ENCODE measurements around the gene RUFY2.

RUFY2 gene

DNA sequence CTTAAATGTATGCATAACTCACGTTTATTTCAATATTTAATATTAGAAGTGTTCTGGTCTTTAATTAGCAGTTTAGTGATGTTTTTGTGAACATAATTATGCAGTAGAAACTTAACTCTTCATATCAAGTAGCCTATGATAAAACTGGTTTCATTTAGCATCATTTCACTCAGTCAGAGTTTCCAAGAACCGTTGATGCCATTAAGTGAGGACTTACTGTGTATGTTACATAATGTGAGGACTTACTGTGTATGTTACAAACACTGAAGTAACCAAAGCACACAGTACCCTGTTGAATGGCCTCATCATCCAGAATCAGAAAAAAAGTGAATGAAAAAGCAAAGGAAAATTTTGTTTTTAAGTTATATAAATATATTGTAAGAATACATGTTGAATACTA lies 41.5 kb downstream of the RUFY2 start:
- TF ChIP-seq, protein P1, sequence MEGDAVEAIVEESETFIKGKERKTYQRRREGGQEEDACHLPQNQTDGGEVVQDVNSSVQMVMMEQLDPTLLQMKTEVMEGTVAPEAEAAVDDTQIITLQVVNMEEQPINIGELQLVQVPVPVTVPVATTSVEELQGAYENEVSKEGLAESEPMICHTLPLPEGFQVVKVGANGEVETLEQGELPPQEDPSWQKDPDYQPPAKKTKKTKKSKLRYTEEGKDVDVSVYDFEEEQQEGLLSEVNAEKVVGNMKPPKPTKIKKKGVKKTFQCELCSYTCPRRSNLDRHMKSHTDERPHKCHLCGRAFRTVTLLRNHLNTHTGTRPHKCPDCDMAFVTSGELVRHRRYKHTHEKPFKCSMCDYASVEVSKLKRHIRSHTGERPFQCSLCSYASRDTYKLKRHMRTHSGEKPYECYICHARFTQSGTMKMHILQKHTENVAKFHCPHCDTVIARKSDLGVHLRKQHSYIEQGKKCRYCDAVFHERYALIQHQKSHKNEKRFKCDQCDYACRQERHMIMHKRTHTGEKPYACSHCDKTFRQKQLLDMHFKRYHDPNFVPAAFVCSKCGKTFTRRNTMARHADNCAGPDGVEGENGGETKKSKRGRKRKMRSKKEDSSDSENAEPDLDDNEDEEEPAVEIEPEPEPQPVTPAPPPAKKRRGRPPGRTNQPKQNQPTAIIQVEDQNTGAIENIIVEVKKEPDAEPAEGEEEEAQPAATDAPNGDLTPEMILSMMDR (IDR thresholded peaks at IDR 0.05; ENCODE audit: poor library complexity, severe bottlenecking) = no peak
- H3K27ac ChIP-seq (ENCODE audit: poor library complexity, severe bottlenecking) = no peak overlapping the region
- H3K36me3 ChIP-seq (ENCODE audit: low read depth) = peaks cover 54% of the 10 kb centered on the region
- no peak overlapping the region for H3K4me3 ChIP-seq (ENCODE audit: severe bottlenecking)
- no peak for ATAC-seq (ENCODE audit: low read depth)
- no peak for DNase-seq (ENCODE audit: low spot score)
- H3K27me3 ChIP-seq (ENCODE audit: insufficient read depth, poor library complexity, severe bottlenecking) = no peaks in the 10 kb centered on the region
- no peaks in the 10 kb centered on the region for H3K9me3 ChIP-seq (ENCODE audit: severe bottlenecking)
- no peaks in the 10 kb centered on the region for H3K4me1 ChIP-seq (ENCODE audit: insufficient read depth, poor library complexity, severe bottlenecking)

GRCh38 chr10:68364101-68364886 lies 42.8 kb downstream of the RUFY2 start:
- H3K27ac ChIP-seq (ENCODE audit: poor library complexity, severe bottlenecking) = no peak overlapping the region
- H3K4me1 ChIP-seq (ENCODE audit: insufficient read depth, poor library complexity, severe bottlenecking) = no peaks in the 10 kb centered on the region
- no peak overlapping the region for H3K4me3 ChIP-seq (ENCODE audit: severe bottlenecking)
- TF ChIP-seq, protein P1 (IDR thresholded peaks at IDR 0.05; ENCODE audit: poor library complexity, severe bottlenecking) = no peak
- H3K36me3 ChIP-seq (ENCODE audit: low read depth) = peaks cover 56% of the 10 kb centered on the region
- ATAC-seq (ENCODE audit: low read depth) (no peak), DNase-seq (ENCODE audit: low spot score) (no peak)
- H3K9me3 ChIP-seq (ENCODE audit: severe bottlenecking) = no peaks in the 10 kb centered on the region
- no peaks in the 10 kb centered on the region for H3K27me3 ChIP-seq (ENCODE audit: insufficient read depth, poor library complexity, severe bottlenecking)

DNA sequence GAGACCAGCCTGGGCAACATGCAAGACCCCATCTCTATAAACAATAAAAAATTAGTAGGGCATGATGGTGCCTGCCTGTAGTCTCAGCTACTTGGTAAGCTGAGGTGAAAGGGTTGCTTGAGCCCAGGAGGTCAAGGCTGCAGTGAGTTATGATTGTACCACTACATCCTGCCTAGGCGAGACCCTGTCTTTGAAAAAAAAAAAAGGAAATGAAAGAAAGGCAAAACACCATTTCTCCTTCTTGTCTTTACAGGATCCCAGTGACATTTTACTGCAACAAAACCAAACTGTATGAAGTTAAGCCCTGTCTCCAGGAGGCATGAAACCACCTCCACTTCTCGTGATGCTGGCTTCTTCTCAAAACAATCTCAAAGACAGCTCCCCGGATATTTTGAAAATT lies 44.5 kb downstream of the RUFY2 start:
- TF ChIP-seq, protein P1 (IDR thresholded peaks at IDR 0.05; ENCODE audit: poor library complexity, severe bottlenecking) = no peak

DNA sequence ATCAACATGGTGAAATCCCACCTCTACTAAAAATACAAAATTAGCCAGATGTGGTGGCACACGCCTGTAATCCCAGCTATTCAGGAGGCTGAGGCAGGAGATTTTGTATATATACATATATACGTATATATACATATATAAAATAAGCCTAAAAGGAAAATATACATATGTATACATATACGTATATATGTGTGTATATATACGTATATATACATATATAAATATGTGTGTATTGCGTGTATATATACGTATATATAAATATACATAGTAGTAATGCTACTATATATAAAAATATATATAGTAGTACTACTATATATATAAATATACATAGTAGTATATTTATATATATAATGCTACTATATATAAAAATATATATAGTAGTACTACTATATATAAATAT lies 47.9 kb downstream of the RUFY2 start:
- no peaks in the 10 kb centered on the region for H3K27me3 ChIP-seq (ENCODE audit: insufficient read depth, poor library complexity, severe bottlenecking)
- H3K4me1 ChIP-seq (ENCODE audit: insufficient read depth, poor library complexity, severe bottlenecking) = no peaks in the 10 kb centered on the region
- TF ChIP-seq, protein P1 (IDR thresholded peaks at IDR 0.05; ENCODE audit: poor library complexity, severe bottlenecking) = no peak
- H3K27ac ChIP-seq (ENCODE audit: poor library complexity, severe bottlenecking) = no peak overlapping the region
- peaks cover 73% of the 10 kb centered on the region for H3K36me3 ChIP-seq (ENCODE audit: low read depth)
- H3K4me3 ChIP-seq (ENCODE audit: severe bottlenecking) = no peak overlapping the region
- no peaks in the 10 kb centered on the region for H3K9me3 ChIP-seq (ENCODE audit: severe bottlenecking)
- ATAC-seq (ENCODE audit: low read depth) (no peak), DNase-seq (ENCODE audit: low spot score) (no peak)

More for the DNA sequence above, 44.5 kb downstream of the RUFY2 start:
- no peak for DNase-seq (ENCODE audit: low spot score)
- Histone ChIP-seq H3K4me1 (ENCODE audit: insufficient read depth, poor library complexity, severe bottlenecking) (no peaks in the 10 kb centered on the region), H3K9me3 (ENCODE audit: severe bottlenecking) (no peaks in the 10 kb centered on the region), H3K4me3 (ENCODE audit: severe bottlenecking) (no peak overlapping the region), H3K27me3 (ENCODE audit: insufficient read depth, poor library complexity, severe bottlenecking) (no peaks in the 10 kb centered on the region), H3K27ac (ENCODE audit: poor library complexity, severe bottlenecking) (no peak overlapping the region), H3K36me3 (ENCODE audit: low read depth) (peaks cover 68% of the 10 kb centered on the region)
- no peak for ATAC-seq (ENCODE audit: low read depth)

DNA sequence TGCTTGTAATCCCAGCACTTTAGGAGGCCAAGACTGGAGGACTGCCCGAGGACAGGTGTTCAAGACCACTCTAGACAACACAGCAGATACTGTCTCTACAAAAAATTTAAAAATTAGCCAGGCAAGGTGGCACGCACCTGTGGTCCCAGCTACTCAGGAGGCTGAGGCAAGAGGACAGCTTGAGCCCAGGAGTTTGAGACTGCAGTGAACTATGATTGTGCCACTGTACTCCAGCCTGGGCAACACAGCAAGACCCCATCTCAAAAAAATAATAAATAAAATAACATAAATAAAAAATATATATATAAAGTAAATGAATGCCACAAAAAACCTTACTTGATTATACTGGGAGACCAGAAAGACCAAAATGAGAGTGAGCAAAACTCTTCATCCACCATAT lies 53.5 kb downstream of the RUFY2 start:
- H3K27me3 ChIP-seq (ENCODE audit: insufficient read depth, poor library complexity, severe bottlenecking) = no peaks in the 10 kb centered on the region
- TF ChIP-seq, protein P1 (IDR thresholded peaks at IDR 0.05; ENCODE audit: poor library complexity, severe bottlenecking) = no peak
- H3K9me3 ChIP-seq (ENCODE audit: severe bottlenecking) = no peaks in the 10 kb centered on the region
- H3K4me3 ChIP-seq (ENCODE audit: severe bottlenecking) = no peak overlapping the region
- DNase-seq (ENCODE audit: low spot score) (no peak), ATAC-seq (ENCODE audit: low read depth) (no peak)
- H3K36me3 ChIP-seq (ENCODE audit: low read depth) = peaks cover 61% of the 10 kb centered on the region
- no peak overlapping the region for H3K27ac ChIP-seq (ENCODE audit: poor library complexity, severe bottlenecking)
- no peaks in the 10 kb centered on the region for H3K4me1 ChIP-seq (ENCODE audit: insufficient read depth, poor library complexity, severe bottlenecking)

All from RWPE2 (cell line).